Left lobe of liver (tissue), 2 donors: ENCODE measurements around the gene TEX54. TPM values are rescaled to one million over a fixed set of nuclear protein-coding genes. Genes with fewer than 3 reads are reported as not detected.

Experiments used
- ATAC-seq: fragments of 200-7000 bp; cut with Tn5 transposase; one replicate; pipeline ENCODE4 v1.9.1; 2020; ENCODE audit warnings: mild to moderate bottlenecking, moderate library complexity
- DNase-seq: peaks from one replicate; pipeline ENCODE4 v3.0.0-alpha.2; 2020; ENCODE audit warnings: low spot score
- total RNA-seq: library from RNA; stranded (reverse); gene quantifications from one replicate; pipeline ENCODE4 v1.2.1, GENCODE V29; 2021
- donor health status: DM: no; HTN: no; CAD: no; lungs with moderate emphysema.
- donor health status: DM: no; HTN: yes; CAD: no.

Gene TEX54
- total RNA-seq, 1 donor from 2014 or later, result not detected

- DNase-seq (no peak), ATAC-seq (no peak)
Measured at GRCh38 chr11:62789576-62789975, 43.1 kb downstream of the TEX54 start.

- no peak for DNase-seq
- no peak for ATAC-seq
Measured at GRCh38 chr11:62788991-62789390, 43.6 kb downstream of the TEX54 start.

DNA sequence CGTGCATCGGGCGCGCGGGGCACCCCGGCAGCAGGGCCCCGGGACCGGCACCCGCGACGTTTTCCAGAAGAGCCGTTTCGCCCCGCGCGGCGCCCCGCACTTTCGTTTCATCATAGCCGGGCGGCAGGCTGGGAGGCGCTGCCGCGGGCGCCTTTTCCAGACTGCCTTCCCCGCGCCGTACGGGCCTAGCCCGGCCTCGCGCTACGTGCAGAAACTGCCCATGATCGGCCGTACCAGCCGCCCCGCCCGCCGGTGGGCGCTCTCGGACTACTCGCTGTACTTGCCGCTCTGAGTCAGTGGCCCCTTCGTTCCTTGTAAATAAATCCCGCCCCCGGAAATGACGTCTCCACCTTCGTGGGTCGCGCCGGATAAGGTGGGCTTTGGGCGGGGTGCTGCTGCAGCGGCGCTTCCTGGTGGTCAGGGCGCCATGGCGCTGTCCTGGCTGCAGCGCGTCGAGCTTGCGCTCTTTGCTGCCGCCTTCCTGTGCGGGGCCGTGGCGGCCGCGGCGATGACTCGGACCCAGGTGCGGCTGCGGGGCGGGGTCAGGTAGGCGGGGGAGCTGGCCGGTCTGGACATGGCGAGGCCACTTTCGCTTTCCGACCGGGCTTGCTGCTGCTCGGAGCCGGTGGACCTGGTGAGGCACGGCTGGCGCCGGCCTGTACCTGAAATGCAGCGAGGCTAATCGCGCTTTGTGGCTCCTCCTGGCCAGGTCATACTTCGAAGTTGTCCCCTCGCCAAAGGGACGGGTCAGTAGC is 45.5 kb downstream of the TEX54 start, which contains the start of gene TMEM179B:
Gene TMEM179B, plus strand, starts transcription at position 398 of the 755 bp plus-strand sequence. Its CDS starts 30 bp downstream, at position 428.
- DNase-seq, result peak; percentile 98
- peak; percentile 84 for ATAC-seq

DNA sequence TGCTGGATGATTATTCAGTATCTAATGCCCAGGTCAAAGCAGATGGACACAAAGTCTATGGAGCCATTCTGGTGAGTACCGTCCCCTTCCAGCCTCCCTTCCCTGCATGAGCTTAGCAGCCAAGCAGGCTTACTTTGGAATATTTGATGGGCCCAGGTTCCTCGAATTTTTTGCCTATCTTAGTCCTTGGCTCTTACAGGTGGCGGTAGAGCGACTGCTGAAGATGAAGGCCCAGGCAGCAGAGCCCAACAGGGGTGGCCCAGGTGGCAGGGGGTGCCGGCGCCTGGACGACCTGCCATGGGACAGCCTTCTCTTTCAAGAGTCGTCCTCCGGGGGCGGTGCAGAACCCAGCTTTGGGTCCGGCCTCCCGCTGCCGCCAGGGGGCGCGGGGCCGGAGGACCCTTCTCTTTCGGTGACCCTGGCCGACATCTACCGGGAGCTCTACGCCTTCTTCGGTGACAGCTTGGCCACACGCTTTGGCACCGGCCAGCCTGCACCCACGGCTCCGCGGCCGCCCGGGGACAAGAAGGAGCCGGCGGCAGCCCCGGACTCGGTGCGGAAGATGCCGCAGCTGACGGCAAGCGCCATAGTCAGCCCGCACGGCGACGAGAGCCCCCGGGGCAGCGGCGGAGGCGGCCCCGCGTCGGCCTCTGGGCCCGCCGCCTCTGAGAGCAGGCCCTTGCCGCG is 46.2 kb downstream of the TEX54 start:
- ATAC-seq, result peak; percentile 85
- DNase-seq, result peak; percentile 88

GRCh38 chr11:62782753-62783152 is 49.9 kb downstream of the TEX54 start:
- DNase-seq, result no peak
- no peak for ATAC-seq

Other genes starting within 250 kb of the TEX54 start
- 32.6 TPM for gene TUT1, start 241.3 kb downstream of the TEX54 start, total RNA-seq
- 24.4 TPM for gene MTA2, start 231.0 kb downstream of the TEX54 start, total RNA-seq
- gene EML3, start 220.1 kb downstream of the TEX54 start, total RNA-seq, result 29.9 TPM
- 1.1 TPM for gene ROM1, start 219.6 kb downstream of the TEX54 start, total RNA-seq
- gene B3GAT3, start 210.9 kb downstream of the TEX54 start, total RNA-seq, result 16.8 TPM
- gene GANAB, start 186.2 kb downstream of the TEX54 start, total RNA-seq, result 220 TPM
- gene INTS5, start 179.5 kb downstream of the TEX54 start, total RNA-seq, result 12.8 TPM
- 30.4 TPM for gene C11orf98, start 167.6 kb downstream of the TEX54 start, total RNA-seq
- gene CSKMT, start 167.5 kb downstream of the TEX54 start, total RNA-seq, result 3.4 TPM
- 4.9 TPM for gene UQCC3, start 161.2 kb downstream of the TEX54 start, total RNA-seq
- gene LBHD1, start 160.6 kb downstream of the TEX54 start, total RNA-seq, result 3.3 TPM
- gene UBXN1, start 153.8 kb downstream of the TEX54 start, total RNA-seq, result 30.5 TPM
- gene LRRN4CL, start 143.3 kb downstream of the TEX54 start, total RNA-seq, result not detected
- gene BSCL2, start 125.4 kb downstream of the TEX54 start, total RNA-seq, result 35.1 TPM
- 0.20 TPM for gene GNG3, start 125.2 kb downstream of the TEX54 start, total RNA-seq
- gene HNRNPUL2, start 105.4 kb downstream of the TEX54 start, total RNA-seq, result 13.7 TPM
- gene TTC9C, start 104.4 kb downstream of the TEX54 start, total RNA-seq, result 11.2 TPM
- gene ZBTB3, start 78.7 kb downstream of the TEX54 start, total RNA-seq, result 5.5 TPM
- 22.7 TPM for gene POLR2G, start 71.3 kb downstream of the TEX54 start, total RNA-seq
- 22.9 TPM for gene TAF6L, start 61.4 kb downstream of the TEX54 start, total RNA-seq
- 27.5 TPM for gene TMEM179B, start 45.4 kb downstream of the TEX54 start, total RNA-seq
- gene TMEM223, start 40.8 kb downstream of the TEX54 start, total RNA-seq, result 7.6 TPM
- gene NXF1, start 27.4 kb downstream of the TEX54 start, total RNA-seq, result 42.8 TPM
- gene STX5, start 790 bp downstream of the TEX54 start, total RNA-seq, result 23.8 TPM
- gene WDR74, start 6.7 kb upstream of the TEX54 start, total RNA-seq, result 20.5 TPM
- 64.8 TPM for gene SLC3A2, start 48.1 kb upstream of the TEX54 start, total RNA-seq
- not detected for gene CHRM1, start 88.5 kb upstream of the TEX54 start, total RNA-seq
- gene SLC22A6, start 152.1 kb upstream of the TEX54 start, total RNA-seq, result not detected
- gene SLC22A8, start 183.0 kb upstream of the TEX54 start, total RNA-seq, result not detected